ENCODE measurements around the gene RPL13.

RPL13 gene

DNA sequence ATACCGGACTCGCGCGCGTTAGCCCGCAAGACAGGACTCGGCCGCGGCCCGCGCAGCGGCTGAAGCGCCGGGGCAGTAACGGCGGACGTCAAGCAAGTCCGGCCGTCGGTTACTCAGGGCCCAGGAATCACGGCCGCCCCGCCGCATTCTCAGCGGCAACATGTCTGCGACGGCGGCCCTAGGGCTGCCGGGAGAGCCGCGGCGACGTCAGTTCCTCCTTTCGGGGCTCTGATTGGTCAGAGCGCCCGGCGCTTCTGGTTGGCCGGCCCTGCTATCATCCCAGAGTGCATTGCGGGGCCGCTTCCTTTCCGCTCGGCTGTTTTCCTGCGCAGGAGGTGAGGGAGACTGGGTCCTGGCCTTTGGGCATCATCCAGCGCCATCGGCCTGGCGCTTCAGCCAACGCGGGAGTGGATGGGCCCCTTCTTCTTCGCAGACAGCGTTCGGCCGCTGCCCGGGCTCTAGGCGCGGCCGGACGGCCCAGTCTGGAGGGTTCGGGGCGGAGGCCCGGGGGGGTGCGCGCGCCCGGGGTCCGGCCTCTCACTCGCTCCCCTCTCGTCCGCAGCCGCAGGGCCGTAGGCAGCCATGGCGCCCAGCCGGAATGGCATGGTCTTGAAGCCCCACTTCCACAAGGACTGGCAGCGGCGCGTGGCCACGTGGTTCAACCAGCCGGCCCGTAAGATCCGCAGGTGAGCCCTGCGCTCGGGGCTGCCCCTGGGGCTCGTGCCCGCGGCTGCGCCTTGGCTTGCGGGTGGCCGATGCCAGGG lies at the start of gene RPL13:
TSS of gene RPL13 (plus strand) at position 305 of the 764 bp plus-strand sequence. CDS start at position 583, 278 bp downstream.
- DNase-seq (ENCODE audit: low read depth): peak; percentile 89

DNA sequence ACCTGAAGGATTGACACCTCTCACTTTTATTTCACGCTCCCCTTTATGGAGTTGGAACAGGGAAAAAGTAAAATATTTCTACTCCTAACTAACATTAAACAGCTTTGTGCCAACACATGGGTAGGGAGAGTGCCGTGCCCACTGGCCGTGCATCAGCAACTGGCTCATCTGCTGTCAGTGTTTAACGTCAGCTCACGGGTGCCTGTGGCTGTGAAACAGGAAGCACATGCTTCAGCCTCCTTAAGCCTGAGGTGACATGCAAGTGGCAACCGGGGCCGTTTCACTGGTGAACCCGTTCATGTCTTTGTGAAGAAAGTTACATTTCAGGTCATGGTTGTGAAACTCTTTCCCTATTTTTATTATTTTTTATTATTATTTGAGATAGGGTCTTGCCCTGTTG lies 49.1 kb upstream of the RPL13 start:
- DNase-seq (ENCODE audit: low read depth): no peak

DNA sequence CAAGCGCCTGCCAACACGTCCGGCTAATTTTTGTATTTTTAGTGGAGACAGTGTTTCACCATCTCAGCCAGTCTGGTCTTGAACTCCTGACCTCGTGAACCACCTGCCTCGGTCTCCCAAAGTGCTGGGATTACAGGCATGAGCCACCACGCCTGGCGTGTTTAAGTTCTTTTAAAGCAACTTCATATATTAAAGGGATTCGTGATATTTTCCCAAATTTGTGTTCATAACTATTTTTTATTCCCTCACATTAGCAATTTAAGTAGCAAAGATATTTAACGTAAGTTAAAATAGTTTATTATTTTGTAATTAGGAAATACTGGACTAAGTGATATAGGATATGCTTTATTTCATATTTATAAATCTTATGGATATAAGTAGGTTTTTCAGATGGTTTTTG lies 48.0 kb upstream of the RPL13 start:
- DNase-seq (ENCODE audit: low read depth): no peak

DNA sequence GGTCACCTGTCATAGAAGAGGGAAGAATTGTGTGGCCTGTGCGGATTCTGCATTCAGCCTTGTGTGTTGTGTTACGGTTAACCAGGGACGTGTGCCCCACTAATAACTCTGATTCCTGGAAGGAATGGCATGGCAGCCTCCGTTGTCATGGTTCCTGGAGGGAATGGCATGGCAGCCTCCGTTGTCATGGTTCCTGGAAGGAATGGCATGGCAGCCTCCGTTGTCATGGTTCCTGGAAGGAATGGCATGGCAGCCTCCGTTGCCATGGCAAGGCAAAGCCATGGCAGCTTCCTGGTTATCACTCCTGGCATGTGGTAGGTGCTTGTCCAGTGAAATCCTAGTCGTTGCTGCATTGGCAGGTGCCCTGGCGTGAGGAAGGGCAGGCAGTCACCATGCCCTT lies 43.4 kb upstream of the RPL13 start:
- no peak for DNase-seq (ENCODE audit: low read depth)

DNA sequence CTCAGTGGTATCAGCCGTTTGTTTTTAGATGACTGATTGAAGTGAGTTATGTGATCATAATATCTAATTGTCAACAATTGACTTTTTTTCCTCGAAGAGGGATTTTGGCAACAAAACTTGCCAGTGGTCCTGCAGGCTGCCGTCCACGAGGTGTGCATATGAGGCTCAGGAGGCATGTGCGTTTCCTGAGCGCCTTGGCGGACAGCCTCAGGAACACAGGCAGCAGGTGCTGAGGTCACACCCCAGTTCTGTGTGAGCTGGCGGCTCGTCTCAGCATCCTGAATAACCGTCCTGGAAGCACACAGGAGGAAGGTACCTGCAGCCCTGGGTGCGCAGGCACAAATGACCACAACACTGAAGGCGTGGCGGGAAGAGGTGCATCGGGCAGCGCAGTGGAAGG lies 40.6 kb upstream of the RPL13 start:
- DNase-seq (ENCODE audit: low read depth): no peak

DNA sequence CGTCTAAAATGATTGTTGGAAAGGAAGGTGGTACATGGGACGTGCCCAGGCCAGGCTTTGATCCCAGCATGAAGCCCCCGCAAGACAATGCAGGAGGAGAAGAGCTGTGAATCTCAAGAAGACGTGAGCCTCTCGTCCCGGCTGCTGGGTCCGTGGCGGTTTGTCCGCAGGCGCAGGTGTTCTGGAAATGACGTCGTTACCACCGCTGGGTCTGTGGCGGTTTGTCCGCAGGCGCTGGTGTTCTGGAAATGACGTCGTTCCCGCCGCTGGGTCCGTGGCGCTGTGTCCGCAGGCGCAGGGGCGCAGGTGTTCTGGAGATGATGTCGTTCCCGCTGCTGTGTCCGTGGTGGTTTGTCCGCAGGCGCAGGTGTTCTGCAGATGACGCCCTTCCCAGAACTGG lies 38.2 kb upstream of the RPL13 start:
- no peak for DNase-seq (ENCODE audit: low read depth)

DNA sequence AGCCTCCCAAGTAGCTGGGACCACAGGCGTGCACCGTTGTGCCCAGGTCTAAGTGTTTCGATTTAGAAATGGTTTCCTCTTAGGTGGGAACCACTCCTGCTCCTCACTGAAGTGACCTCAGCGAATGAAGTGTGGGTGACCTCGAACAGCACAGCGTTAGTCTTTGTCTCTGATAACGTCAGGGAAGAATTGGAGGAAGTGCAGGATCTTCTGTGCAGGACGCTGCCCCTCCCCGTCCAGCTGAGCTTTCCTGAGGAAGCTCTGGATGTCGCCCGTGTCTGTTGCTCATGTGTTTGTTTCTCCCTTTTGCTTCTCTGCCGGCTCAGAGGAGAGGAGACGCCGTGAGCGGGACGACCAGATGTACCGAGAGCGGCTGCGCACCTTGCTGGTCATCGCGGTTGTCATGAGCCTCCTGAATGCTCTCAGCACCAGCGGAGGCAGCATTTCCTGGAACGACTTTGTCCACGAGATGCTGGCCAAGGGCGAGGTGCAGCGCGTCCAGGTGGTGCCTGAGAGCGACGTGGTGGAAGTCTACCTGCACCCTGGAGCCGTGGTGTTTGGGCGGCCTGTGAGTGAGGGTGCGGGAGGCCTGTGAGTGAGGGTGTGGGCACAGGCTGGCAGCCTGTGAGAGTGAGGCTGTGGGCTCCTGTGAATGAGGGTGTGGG lies 36.7 kb upstream of the RPL13 start:
- no peak for DNase-seq (ENCODE audit: low read depth)

DNA sequence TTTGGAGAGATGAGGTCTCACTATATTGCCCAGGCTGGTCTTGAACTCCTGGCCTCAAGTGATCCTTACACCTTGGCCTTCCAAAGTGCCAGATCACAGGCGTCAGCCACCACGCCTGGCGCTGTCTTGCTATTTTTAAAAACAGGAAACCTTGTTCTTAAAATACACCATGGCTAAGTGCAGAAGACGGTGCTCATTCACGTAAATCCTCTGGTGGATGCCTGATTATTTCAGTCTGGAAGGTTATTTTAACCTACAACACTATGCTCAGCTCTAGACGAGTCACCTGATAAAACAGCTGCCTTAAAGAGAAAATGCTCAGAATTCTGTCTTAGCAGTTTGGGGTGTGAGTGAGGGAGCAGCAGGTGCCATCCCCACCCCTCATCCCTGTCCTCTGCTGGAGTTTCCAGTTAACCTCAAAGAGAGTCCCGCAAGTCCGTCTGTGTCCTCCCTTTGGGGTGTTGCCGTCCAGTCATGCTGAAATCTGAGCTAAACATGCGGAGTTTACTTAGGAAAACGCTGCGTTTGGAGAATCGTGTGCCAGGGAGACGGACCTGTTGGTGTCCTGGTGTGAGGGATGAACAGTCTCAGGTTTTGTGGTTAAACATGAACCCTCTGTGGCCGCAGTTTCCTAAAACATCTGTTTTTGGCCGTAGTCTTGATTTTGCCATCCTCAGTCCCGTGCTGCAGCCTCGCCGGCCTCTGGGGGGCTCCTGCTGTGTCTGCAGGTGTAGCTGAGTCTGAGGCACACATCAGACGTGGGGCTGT lies 35.2 kb upstream of the RPL13 start:
- DNase-seq (ENCODE audit: low read depth): no peak

DNA sequence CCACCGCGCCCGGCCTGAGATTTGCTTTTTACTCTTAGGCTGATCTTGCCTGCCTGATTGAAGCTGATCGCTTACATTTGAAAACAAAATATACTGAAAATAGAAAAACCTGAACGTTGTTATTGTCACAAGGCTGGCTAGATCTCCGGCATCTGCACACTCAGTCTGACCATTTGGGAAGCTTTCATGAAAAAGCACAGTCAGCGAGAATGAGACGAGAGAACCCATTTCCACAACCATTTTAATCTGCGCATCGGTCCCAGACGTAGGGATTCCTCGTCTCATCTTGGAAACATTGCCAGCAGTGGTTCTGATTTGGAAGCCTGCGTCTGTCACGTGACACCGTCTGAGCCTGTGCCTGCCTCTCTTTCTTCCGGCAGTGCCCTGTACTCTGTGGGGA lies 31.4 kb upstream of the RPL13 start:
- DNase-seq (ENCODE audit: low read depth): no peak

DNA sequence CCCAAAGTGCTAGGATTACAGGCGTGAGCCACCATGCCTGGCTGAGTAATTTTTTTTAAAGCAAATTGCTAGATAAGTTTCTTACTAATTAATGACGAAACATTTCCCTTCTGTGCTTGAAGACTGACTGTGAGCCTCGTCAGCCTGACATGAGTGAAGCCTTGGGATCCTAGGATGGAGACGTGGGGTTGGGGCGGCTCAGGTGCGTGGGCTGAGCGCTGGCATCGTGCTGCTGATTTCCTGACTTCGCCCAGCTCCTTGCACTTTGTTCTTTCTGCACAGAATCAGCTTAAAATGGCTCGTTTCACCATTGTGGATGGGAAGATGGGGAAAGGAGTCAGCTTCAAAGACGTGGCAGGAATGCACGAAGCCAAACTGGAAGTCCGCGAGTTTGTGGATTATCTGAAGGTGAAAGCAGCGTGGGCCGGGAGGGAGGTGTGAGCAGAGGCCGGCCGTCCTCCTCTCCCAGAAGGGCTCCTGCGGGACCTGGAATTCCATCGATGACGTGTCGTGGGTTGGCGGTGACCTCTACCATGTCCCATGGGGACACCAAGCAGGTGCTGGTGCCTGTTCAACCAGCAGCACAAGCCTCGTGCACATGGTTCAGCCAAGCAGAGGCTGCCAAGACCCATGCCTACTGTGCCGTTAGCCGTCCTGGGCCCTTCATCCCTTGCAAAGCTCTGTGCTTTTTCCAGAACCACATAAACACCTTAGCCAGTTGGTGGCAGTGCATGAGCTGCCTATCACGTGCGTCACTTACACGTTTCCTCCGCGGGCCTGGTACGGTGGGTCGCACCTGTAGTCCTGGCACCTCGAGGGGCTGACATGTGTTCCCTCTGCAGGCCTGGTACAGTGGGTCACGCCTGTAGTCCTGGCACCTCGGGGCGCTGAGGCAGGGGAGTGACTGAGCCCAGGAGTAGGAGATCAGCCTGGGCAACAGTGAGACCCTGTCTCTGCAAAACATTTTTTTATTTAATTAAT lies 29.8 kb upstream of the RPL13 start:
- DNase-seq (ENCODE audit: low read depth): no peak

DNA sequence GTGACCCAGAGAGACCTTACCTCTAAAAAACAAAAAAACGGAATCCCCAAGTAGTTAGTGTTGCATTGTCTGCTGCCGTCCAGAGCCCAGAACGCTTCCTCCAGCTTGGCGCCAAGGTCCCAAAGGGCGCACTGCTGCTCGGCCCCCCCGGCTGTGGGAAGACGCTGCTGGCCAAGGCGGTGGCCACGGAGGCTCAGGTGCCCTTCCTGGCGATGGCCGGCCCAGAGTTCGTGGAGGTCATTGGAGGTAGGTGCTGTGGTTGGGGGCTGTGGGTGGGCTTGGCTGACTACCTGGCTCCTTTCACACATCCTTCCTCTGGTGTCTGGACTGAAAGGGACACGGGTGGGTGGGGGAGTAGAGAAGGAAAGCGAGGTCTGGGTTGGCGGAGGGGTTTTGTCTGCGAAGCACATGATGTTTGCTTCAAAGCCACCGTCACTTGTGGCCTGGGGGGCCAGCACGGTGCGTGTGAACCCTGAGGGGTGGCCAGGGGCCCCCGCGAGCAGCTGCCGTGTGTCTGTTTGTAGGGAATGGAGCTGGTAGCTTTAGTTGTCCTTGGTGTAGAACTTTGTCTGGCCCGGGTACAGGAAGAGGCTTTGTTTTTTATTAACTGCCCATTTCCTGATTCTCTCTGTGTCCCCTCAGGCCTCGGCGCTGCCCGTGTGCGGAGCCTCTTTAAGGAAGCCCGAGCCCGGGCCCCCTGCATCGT lies 28.5 kb upstream of the RPL13 start:
- no peak for DNase-seq (ENCODE audit: low read depth)

DNA sequence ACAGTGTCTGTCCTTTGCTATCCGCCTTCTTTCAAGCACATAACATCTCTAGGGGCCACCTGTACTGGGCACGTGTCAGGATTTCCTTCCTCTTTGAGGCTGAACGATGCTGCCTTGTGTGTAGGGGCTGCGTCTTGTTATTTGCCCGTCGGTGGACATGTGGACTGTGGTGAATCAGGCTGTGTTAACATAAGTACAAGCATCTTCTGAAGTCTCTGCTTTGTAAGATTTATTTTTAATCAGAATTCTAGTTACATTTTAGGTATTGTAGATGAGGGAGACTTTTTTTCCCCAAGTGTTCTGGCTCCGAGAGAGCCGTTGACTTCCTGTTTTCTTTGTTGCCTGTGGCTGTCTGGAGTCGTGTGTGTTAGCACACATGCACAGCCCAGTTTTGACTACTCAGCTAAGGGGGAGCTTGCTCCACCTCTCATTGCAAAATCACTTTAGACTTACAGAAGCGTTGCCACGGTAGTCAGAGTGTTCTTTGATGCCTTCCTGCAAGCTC lies 26.2 kb upstream of the RPL13 start:
- DNase-seq (ENCODE audit: low read depth): peak; percentile 8

DNA sequence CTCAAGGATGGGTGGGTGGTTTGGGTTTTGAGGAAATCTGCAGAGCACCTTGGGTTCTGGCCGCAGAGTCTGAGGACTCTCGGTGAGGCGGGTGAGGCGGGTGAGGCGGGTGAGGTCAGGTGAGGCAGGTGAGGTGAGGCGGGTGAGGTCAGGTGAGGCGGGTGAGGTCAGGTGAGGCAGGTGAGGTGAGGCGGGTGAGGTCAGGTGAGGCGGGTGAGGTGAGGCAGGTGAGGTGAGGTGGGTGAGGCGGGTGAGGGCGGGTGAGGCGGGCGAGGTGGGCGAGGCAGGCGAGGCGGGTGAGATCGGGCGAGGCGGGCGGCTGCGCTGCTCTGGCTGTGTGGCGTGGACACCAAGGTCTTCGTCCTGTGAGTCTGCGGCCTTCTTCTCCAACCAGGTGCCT lies 24.1 kb upstream of the RPL13 start:
- no peak for DNase-seq (ENCODE audit: low read depth)

DNA sequence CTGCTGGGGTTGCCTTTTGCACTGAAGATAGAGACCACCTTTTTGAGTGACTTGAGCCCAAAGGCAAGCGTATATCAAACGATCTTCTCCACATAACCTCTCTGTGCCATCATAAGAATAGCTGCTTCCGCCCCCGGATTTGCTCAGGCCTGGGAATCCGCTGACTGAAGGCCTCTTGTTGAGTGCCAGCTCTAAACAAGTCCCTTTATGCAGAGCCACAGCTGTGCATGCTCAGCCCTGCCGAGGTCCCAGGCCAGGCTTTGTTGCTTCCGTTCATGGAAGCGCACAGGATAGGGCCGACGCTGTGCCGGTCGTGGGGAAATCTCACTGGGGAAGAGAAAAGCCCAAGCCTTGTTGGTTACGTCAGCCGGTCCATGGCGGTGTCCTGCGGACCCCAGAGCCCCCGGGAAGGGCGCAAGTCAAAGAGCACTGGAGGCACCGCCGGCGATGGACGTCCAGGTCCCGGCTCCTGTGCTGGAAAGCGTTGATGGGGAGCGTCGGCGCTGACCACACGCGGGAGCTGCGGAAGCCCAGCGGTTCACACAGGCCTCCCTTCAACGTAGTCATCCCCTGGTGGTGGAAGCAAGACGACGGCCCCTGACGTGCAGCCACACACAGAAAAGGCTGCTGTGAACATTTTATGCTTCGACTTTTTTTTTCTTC lies 23.5 kb upstream of the RPL13 start:
- no peak for DNase-seq (ENCODE audit: low read depth)

DNA sequence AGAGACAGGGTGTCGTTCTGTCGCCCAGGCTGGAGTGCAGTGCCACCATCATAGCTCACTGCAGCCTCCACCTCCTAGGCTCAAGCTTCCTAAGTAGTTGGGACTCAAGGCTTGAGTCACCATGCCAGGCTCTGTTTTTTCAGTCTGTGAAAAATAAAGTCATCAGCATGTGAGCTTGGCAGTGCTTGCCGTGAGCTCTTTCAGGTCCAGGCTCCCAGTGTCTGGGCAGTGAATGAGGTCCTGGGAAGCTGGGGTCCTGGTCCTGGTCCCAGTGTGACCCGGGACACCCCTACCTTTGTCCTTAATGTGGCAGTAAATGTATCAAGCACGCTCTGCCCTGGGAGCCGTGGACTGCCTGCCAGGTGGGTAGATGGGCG lies 22.9 kb upstream of the RPL13 start:
- no peak for DNase-seq (ENCODE audit: low read depth)

DNA sequence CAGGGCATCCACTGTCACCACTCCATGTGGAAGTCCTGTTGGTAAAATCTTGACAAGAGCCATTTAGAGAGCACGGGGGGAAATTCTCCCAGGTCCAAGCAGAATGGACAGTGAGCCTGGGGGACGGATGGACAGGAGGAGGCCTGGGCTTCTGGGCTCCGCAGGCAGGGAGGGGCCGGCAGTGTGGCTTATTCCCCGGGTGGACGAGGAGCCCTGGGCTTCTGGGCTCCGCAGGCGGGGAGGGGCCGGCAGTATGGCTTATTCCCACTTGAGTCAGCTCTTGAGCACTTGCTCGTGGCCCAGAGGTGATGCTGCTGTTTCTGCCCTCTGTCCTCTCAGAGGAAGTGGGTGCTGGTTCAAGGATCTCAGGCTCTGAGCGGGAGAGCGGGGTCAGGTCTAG lies 22.2 kb upstream of the RPL13 start:
- DNase-seq (ENCODE audit: low read depth): no peak

DNA sequence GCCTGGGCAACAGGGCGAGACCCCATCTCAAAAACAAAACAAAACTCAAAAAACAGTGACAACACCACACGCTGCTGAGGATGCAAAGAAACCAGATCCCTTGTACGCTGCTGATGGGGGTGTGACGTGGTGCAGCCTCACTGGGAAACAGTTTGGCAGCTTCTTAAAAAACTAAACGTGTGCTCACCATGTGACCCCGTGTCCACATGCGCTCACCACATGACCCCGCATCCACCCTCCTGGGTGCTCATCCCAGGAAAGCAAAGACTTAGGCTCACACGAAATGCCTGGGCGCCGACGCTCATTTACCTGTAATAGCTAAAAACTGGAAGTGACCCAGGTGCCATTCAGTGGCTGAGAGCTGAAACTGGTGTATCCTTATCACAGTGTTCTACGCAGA lies 19.9 kb upstream of the RPL13 start:
- DNase-seq (ENCODE audit: low read depth): no peak

DNA sequence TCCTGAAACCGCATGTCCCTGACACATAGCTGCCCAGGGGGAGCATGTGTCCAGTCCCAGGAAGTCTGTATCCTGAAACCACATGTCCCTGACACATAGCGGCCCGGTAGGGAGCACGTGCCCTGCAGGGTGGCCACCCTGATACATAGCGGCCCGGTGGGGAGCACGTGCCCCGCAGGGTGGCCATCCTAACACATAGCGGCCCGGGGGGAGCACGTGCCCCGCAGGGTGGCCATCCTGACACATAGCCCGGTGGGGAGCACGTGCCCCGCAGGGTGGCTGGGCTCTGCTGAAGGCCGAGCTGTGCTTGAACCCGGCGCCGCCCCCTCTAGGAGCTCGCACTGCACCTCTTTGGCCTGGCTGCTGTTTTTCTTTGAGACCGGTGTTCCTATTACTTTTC lies 18.7 kb upstream of the RPL13 start:
- DNase-seq (ENCODE audit: low read depth): no peak

DNA sequence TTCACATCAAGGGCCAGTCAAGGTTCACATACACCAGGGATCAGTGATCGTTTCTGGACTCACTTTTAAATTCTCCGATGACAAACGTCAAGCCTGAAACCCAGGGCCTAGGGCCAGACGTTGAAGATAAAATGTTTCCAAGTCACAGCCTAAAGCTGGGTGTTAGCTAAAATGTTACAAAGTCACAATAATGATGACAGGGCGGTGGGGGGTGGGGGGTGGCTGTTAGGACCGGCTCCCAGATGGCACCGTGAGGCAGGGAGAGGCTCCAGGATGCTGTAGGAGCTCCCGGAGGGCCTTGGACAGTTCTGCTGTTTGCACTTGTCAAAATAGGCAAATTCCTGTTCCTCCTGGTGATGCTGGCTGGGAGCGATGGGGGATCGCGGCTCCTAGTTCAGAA lies 16.4 kb upstream of the RPL13 start:
- no peak for DNase-seq (ENCODE audit: low read depth)

DNA sequence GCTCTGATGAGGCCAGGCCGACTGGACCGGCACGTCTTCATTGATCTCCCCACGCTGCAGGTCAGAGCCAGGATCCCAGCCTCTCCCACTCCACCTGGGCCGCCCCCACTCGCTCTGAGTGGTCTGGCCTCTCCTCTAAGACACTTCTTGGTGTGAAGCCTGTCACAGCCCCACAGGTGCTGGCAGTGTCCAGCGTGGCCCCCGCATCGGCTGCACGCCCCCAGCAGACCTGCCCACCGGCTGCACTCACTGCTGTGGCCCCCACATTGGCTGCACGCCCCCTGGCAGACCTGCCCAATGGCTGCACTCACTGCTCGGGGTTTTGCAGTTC lies 15.8 kb upstream of the RPL13 start:
- DNase-seq (ENCODE audit: low read depth): no peak
